OCI-LY7 (cell line): ENCODE measurements around the gene MED26. TPM values are rescaled to one million over a fixed set of nuclear protein-coding genes. Genes with fewer than 3 reads are reported as not detected.
"Not testable (repeated sequence)": the region's sequence is repeated elsewhere in the genome, so short reads cannot be mapped to it uniquely, and the experiment has no call there.

Source experiments
- BruUV-seq: library from RNA; stranded (reverse); fragments of 400-500 nt; replicated peaks from 2 replicates; lab custom pipeline; 2021; lab: Mats Ljungman, UMichigan
- CTCF ChIA-PET: fragments of 300-600 bp; sonication (Branson Sonifier 250); formaldehyde crosslinking; loops from one replicate; lab custom pipeline; 2022; ENCODE audit warnings: antibody characterized with exemption; ENCODE audit not compliant: unreplicated experiment; lab: Charles Lee
- POLR2A ChIA-PET: fragments of 300-600 bp; sonication (Branson Sonifier 250); formaldehyde crosslinking; loops from one replicate; lab custom pipeline; 2022; ENCODE audit warnings: antibody characterized with exemption; lab: Charles Lee
- DNase-seq: peaks from one replicate; pipeline ENCODE4 v3.0.0-alpha.2; 2015; ENCODE audit warnings: low spot score
- H2AFZ ChIP-seq: fragments of 200-600 bp; sonication (generic), shearing (Covaris generic); 2 replicates; pipeline ENCODE4 v1.6.1; 2014; ENCODE audit warnings: mild to moderate bottlenecking, antibody characterized with exemption, low read length, moderate library complexity
- H3K27ac ChIP-seq: fragments of 200-600 bp; sonication (generic); 2 replicates; pipeline ENCODE4 v1.5.1; 2014; ENCODE audit warnings: mixed run types, low read depth, mild to moderate bottlenecking, moderate library complexity, low read length, inconsistent platforms; ENCODE audit not compliant: poor library complexity, severe bottlenecking
- H3K36me3 ChIP-seq: fragments of 200-600 bp; sonication (generic); 2 replicates; pipeline ENCODE4 v1.6.1; 2014; ENCODE audit warnings: mild to moderate bottlenecking, antibody characterized with exemption, low read length, moderate library complexity, mixed read lengths; ENCODE audit not compliant: insufficient read depth
- H3K4me1 ChIP-seq: fragments of 200-600 bp; sonication (generic); 2 replicates; pipeline ENCODE4 v1.5.1; 2014; ENCODE audit warnings: mild to moderate bottlenecking, low read length; ENCODE audit not compliant: insufficient read depth, poor library complexity, severe bottlenecking
- H3K4me2 ChIP-seq: fragments of 200-600 bp; sonication (generic); 2 replicates; pipeline ENCODE4 v1.6.1; 2014; ENCODE audit warnings: mild to moderate bottlenecking, low read length
- H3K4me3 ChIP-seq: fragments of 200-600 bp; sonication (generic); 2 replicates; pipeline ENCODE4 v1.5.1; 2014; ENCODE audit warnings: mild to moderate bottlenecking, low read depth, low read length; ENCODE audit not compliant: poor library complexity, severe bottlenecking
- H3K79me2 ChIP-seq: fragments of 200-600 bp; sonication (generic); 2 replicates; pipeline ENCODE4 v1.6.1; 2016; ENCODE audit warnings: low read depth, mild to moderate bottlenecking, low read length, moderate library complexity, mixed read lengths; ENCODE audit not compliant: insufficient read depth
- H3K9me2 ChIP-seq: fragments of 200-600 bp; sonication (generic); 2 replicates; pipeline ENCODE4 v1.6.1; 2016; ENCODE audit warnings: mild to moderate bottlenecking, low read length, mixed read lengths; ENCODE audit not compliant: insufficient read depth
- H3K9me3 ChIP-seq: fragments of 200-600 bp; sonication (generic); 2 replicates; pipeline ENCODE4 v1.6.1; 2014; ENCODE audit warnings: mild to moderate bottlenecking, mixed run types, low read length, mixed read lengths
- H4K20me1 ChIP-seq: fragments of 200-600 bp; sonication (generic); 2 replicates; pipeline ENCODE4 v1.6.1; 2014; ENCODE audit warnings: mild to moderate bottlenecking, antibody characterized with exemption, low read length, moderate library complexity, mixed read lengths; ENCODE audit not compliant: insufficient read depth
- CTCF ChIP-seq: fragments of 200-600 bp; sonication (generic); conservative IDR thresholded peaks from 2 replicates; pipeline ENCODE4 v1.5.1; 2014; ENCODE audit warnings: mild to moderate bottlenecking, antibody characterized with exemption, low read length, moderate library complexity, mixed read lengths
- EZH2phosphoT487 ChIP-seq: fragments of 200-600 bp; sonication (generic); IDR thresholded peaks from 2 replicates; pipeline ENCODE4 v1.6.1; 2018; ENCODE audit warnings: low read depth, borderline replicate concordance, mild to moderate bottlenecking, mixed run types, antibody characterized with exemption, low read length, moderate library complexity, mixed read lengths
- intact Hi-C: fragments of 100-400 bp; cut with micrococcal nuclease; formaldehyde crosslinking; loops from one replicate; pipeline ENCODE4 v1.10.0; 2022; ENCODE audit not compliant: unreplicated experiment
- total RNA-seq, 2 experiments: library from RNA; depleted of rRNA in 1 of 2; stranded (reverse); fragments of >200 nt in 1 of 2; shearing (Covaris generic) in 1 of 2; gene quantifications; 2 replicates each; pipeline ENCODE4 v1.2.3, GENCODE V29; 2014 to 2022

MED26 gene
- total RNA-seq, 2 experiments from 2014 or later = 19.4 to 26.8 TPM

GRCh38 chr19:16544473-16545231 lies 83.4 kb downstream of the MED26 start:
- Histone ChIP-seq H3K79me2 (peaks cover 57% of the 10 kb centered on the region), H4K20me1 (peaks cover 12% of the 10 kb centered on the region; the same call in 1 of the 2 replicates), H3K4me2 (peak overlapping the region; percentile 61), H3K27ac (peak overlapping the region; percentile 57), H3K9me2 (no peaks in the 10 kb centered on the region), H3K36me3 (peaks cover 20% of the 10 kb centered on the region), H3K9me3 (no peaks in the 10 kb centered on the region), H2AFZ (no peak overlapping the region), H3K4me3 (peak overlapping the region; percentile 34), H3K4me1 (peaks cover 33% of the 10 kb centered on the region)
- no TSS peak for BruUV-seq
- CTCF ChIA-PET = no interaction called here
- POLR2A ChIA-PET = interaction anchor here (1.0 to 2.1 kb wide), 2 partner anchors 40 to 101 kb away, joined by 3 to 4 read pairs; no protein-coding TSS in a partner anchor
- no peak for TF ChIP-seq EZH2phosphoT487
- no peak for TF ChIP-seq CTCF
- intact Hi-C loops = loop anchor here (5.0 kb wide), 1 partner anchor 43 kb away; no protein-coding TSS in a partner anchor
- peak; percentile 49 for DNase-seq

- BruUV-seq = not testable (repeated sequence)
- intact Hi-C loops = loop anchor here (1.0 to 5.0 kb wide), 3 partner anchors 29 to 85 kb away; partner anchors contain the start of genes MED26 and SLC35E1
These were observed 84.3 kb downstream of the MED26 start for GRCh38 chr19:16543734-16544133.

GRCh38 chr19:16542910-16543472 lies 85.0 kb downstream of the MED26 start:
- Histone ChIP-seq H3K36me3 (peaks cover 36% of the 10 kb centered on the region), H4K20me1 (peaks cover 12% of the 10 kb centered on the region; the same call in 1 of the 2 replicates), H3K27ac (peak overlapping the region; percentile 71), H3K4me2 (peak overlapping the region; percentile 95), H3K9me3 (no peaks in the 10 kb centered on the region), H3K4me1 (peaks cover 33% of the 10 kb centered on the region), H2AFZ (peak overlapping the region; percentile 13; the same call in 1 of the 2 replicates), H3K9me2 (no peaks in the 10 kb centered on the region), H3K4me3 (peak overlapping the region; percentile 96), H3K79me2 (peaks cover 73% of the 10 kb centered on the region)
- peak; percentile 31 for DNase-seq
- BruUV-seq = TSS peak; percentile 88
- intact Hi-C loops = loop anchor here (1.0 to 5.0 kb wide), 3 partner anchors 29 to 86 kb away; partner anchors contain the start of genes MED26 and SLC35E1
- ChIA-PET POLR2A (interaction anchor here (0.6 to 2.1 kb wide), 10 partner anchors 27 to 582 kb away, joined by 3 to 7 read pairs (median 4); no protein-coding TSS in a partner anchor), CTCF (no interaction called here)
- TF ChIP-seq EZH2phosphoT487 (no peak), CTCF (no peak)

More at GRCh38 chr19:16543734-16544133, 84.3 kb downstream of the MED26 start:
- POLR2A ChIA-PET = interaction anchor here (0.6 to 2.1 kb wide), 6 partner anchors 43 to 581 kb away, joined by 3 to 7 read pairs (median 4); no protein-coding TSS in a partner anchor
- Histone ChIP-seq H3K27ac (peak overlapping the region; percentile 71), H3K36me3 (peaks cover 28% of the 10 kb centered on the region), H3K4me3 (peak overlapping the region; percentile 96), H3K4me1 (peaks cover 33% of the 10 kb centered on the region), H3K4me2 (peak overlapping the region; percentile 95), H4K20me1 (peaks cover 12% of the 10 kb centered on the region; the same call in 1 of the 2 replicates), H3K79me2 (peaks cover 66% of the 10 kb centered on the region)
- H3K9me3 ChIP-seq, DNase-seq, H2AFZ ChIP-seq, H3K9me2 ChIP-seq, CTCF ChIA-PET: not testable (repeated sequence)
